Measurements from ENCODE around the gene PCTP. TPM values are rescaled to one million over a fixed set of nuclear protein-coding genes. Genes with fewer than 3 reads are reported as not detected.
A peak's percentile ranks its signal among the peaks of the same experiment; 100 is the strongest.

Gene PCTP
- total and polyA plus RNA-seq, 8 donors, result 4.7 to 69.2 (median 22.6) TPM

GRCh38 chr17:55811536-55811935 lies 60.7 kb downstream of the PCTP start:
- Histone ChIP-seq H3K27ac (peak overlapping the region in 1 of 5 donors; percentile 42), H3K4me1 (peaks cover 0 to 10% (median 0%) of the 10 kb centered on the region in 4 donors), H3K36me3 (no peaks in the 10 kb centered on the region), H3K4me3 (no peak overlapping the region), H3K27me3 (no peaks in the 10 kb centered on the region), H3K9me3 (no peaks in the 10 kb centered on the region)
- no peak for DNase-seq
- intact Hi-C loops (cut with DNase I; ENCODE audit: low total_unique reads), result no loop called here
- 65 to 83% (median 79%) methylated on average over 4 of the region's 4 CpGs for WGBS, 5 donors
- TF ChIP-seq POLR2AphosphoS5 (IDR thresholded peaks at IDR 0.05) (peak in 1 of 3 donors; percentile 13), POLR2A (IDR thresholded peaks at IDR 0.05) (no peak)

GRCh38 chr17:55812323-55812722 lies 61.5 kb downstream of the PCTP start:
- H3K4me1 ChIP-seq, result peaks cover 0 to 10% (median 0%) of the 10 kb centered on the region in 4 donors
- H3K27me3 ChIP-seq, result no peaks in the 10 kb centered on the region
- no peak for TF ChIP-seq CTCF (IDR thresholded peaks at IDR 0.05)
- TF ChIP-seq POLR2AphosphoS5 (IDR thresholded peaks at IDR 0.05), result no peak
- no peak for TF ChIP-seq EP300 (IDR thresholded peaks at IDR 0.05)
- TF ChIP-seq POLR2A (IDR thresholded peaks at IDR 0.05), result no peak
- H3K9me3 ChIP-seq, result no peaks in the 10 kb centered on the region
- peak overlapping the region in 1 of 5 donors; percentile 42 for H3K27ac ChIP-seq
- no peak overlapping the region for H3K4me3 ChIP-seq
- H3K36me3 ChIP-seq, result no peaks in the 10 kb centered on the region
- intact Hi-C loops (cut with DNase I; ENCODE audit: low total_unique reads), result no loop called here
- DNase-seq, result no peak
- WGBS, 5 donors, result 53 to 66% (median 63%) methylated on average over 3 of the region's 3 CpGs

- intact Hi-C loops (cut with DNase I; ENCODE audit: low total_unique reads), result no loop called here
- H3K9me3 ChIP-seq, result no peaks in the 10 kb centered on the region
- no peak overlapping the region for H3K4me3 ChIP-seq
- no peaks in the 10 kb centered on the region for H3K36me3 ChIP-seq
- no peaks in the 10 kb centered on the region for H3K27me3 ChIP-seq
- peaks cover 0 to 10% (median 0%) of the 10 kb centered on the region in 4 donors for H3K4me1 ChIP-seq
- peak overlapping the region in 1 of 5 donors; percentile 65 for H3K27ac ChIP-seq
- WGBS, 5 donors, result 76 to 85% (median 80%) methylated on average over 3 of the region's 3 CpGs
- DNase-seq, result no peak
- TF ChIP-seq EP300 (IDR thresholded peaks at IDR 0.05) (no peak), POLR2AphosphoS5 (IDR thresholded peaks at IDR 0.05) (no peak), CTCF (IDR thresholded peaks at IDR 0.05) (no peak), POLR2A (IDR thresholded peaks at IDR 0.05) (no peak)
These were observed 63.1 kb downstream of the PCTP start for GRCh38 chr17:55813944-55814343.

GRCh38 chr17:55814377-55814776 lies 63.5 kb downstream of the PCTP start:
- 48 to 58% (median 53%) methylated on average over 6 of the region's 6 CpGs for WGBS, 5 donors
- intact Hi-C loops (cut with DNase I; ENCODE audit: low total_unique reads), result no loop called here
- peak in 1 of 2 donors; percentile 31 for DNase-seq

GRCh38 chr17:55816532-55817396 lies 65.9 kb downstream of the PCTP start:
- Histone ChIP-seq H3K27me3 (no peaks in the 10 kb centered on the region), H3K27ac (no peak overlapping the region), H3K36me3 (no peaks in the 10 kb centered on the region), H3K4me1 (peaks cover 0 to 10% (median 0%) of the 10 kb centered on the region in 4 donors), H3K4me3 (no peak overlapping the region), H3K9me3 (peaks cover 0 to 7% (median 2%) of the 10 kb centered on the region in 4 donors)
- 69 to 82% (median 75%) methylated on average over 8 of the region's 8 CpGs for WGBS, 5 donors
- DNase-seq, result no peak
- TF ChIP-seq POLR2A (IDR thresholded peaks at IDR 0.05) (no peak), POLR2AphosphoS5 (IDR thresholded peaks at IDR 0.05) (no peak), CTCF (IDR thresholded peaks at IDR 0.05) (no peak), EP300 (IDR thresholded peaks at IDR 0.05) (no peak)
- intact Hi-C loops (cut with DNase I; ENCODE audit: low total_unique reads), result no loop called here

More at GRCh38 chr17:55814377-55814776, 63.5 kb downstream of the PCTP start:
- no peaks in the 10 kb centered on the region for H3K36me3 ChIP-seq
- H3K4me3 ChIP-seq, result no peak overlapping the region
- H3K9me3 ChIP-seq, result no peaks in the 10 kb centered on the region
- TF ChIP-seq POLR2A (IDR thresholded peaks at IDR 0.05) (no peak), EP300 (IDR thresholded peaks at IDR 0.05) (peak; percentile 72), POLR2AphosphoS5 (IDR thresholded peaks at IDR 0.05) (peak in 2 of 3 donors; percentile 34 to 41)
- H3K27ac ChIP-seq, result peak overlapping the region in 1 of 5 donors; percentile 65
- H3K27me3 ChIP-seq, result no peaks in the 10 kb centered on the region
- peaks cover 0 to 10% (median 0%) of the 10 kb centered on the region in 4 donors for H3K4me1 ChIP-seq

Data from stomach (tissue), 9 donors.